H1 (cell line): Measurements from ENCODE around the gene PEPD. TPM values are rescaled to one million over a fixed set of nuclear protein-coding genes. Genes with fewer than 3 reads are reported as not detected.

ENCODE experiments used
- CTCF ChIA-PET: fragments of 300-600 bp; sonication (Branson Sonifier 250); formaldehyde crosslinking; loops from one replicate; lab custom pipeline; 2021; ENCODE audit not compliant: partially characterized antibody; lab: Charles Lee
- POLR2A ChIA-PET: fragments of 300-600 bp; sonication (Branson Sonifier 250); formaldehyde crosslinking; loops from one replicate; lab custom pipeline; 2021; ENCODE audit warnings: inconsistent platforms; ENCODE audit not compliant: partially characterized antibody; lab: Charles Lee
- DNase-seq, 2 experiments: peaks; one replicate each; pipeline versions ENCODE4 v3.0.0 to v3.0.0-alpha.2; 2010 to 2022; ENCODE audit warnings: low spot score in 2 of 2, low read depth in 1 of 2, mixed read lengths in 1 of 2
- FAIRE-seq: peaks from 2 replicates; lab custom pipeline; 2011; peaks lifted over from hg19 to GRCh38; lab: Jason Lieb, UNC
- H2AFZ ChIP-seq: 2 replicates; pipeline ENCODE4 v1.8.1; 2012; ENCODE audit warnings: low read length, inconsistent platforms
- H2AK5ac ChIP-seq: 2 replicates; pipeline ENCODE4 v1.6.1; 2013; ENCODE audit warnings: low read depth, low read length
- H2BK120ac ChIP-seq: replicated peaks from 2 replicates; pipeline ENCODE3; 2013; ENCODE audit warnings: low read depth, low read length, inconsistent platforms
- H2BK12ac ChIP-seq: 2 replicates; pipeline ENCODE4 v1.6.1; 2013; ENCODE audit warnings: low read depth, low read length
- H2BK15ac ChIP-seq: 2 replicates; pipeline ENCODE4 v1.6.1; 2013; ENCODE audit warnings: low read length
- H2BK20ac ChIP-seq: 2 replicates; pipeline ENCODE4 v1.6.1; 2013; ENCODE audit warnings: low read length
- H2BK5ac ChIP-seq: 2 replicates; pipeline ENCODE4 v1.6.1; 2013; ENCODE audit warnings: low read depth, low read length
- H3K14ac ChIP-seq: 2 replicates; pipeline ENCODE4 v1.6.1; 2013; ENCODE audit warnings: inconsistent platforms; ENCODE audit not compliant: insufficient read length
- H3K18ac ChIP-seq: 2 replicates; pipeline ENCODE4 v1.6.1; 2013; ENCODE audit warnings: low read length; ENCODE audit errors: extremely low read depth
- H3K23ac ChIP-seq: 2 replicates; pipeline ENCODE4 v1.6.1; 2013; ENCODE audit warnings: inconsistent platforms; ENCODE audit not compliant: insufficient read length
- H3K23me2 ChIP-seq: 2 replicates; pipeline ENCODE4 v1.6.1; 2013; ENCODE audit warnings: low read depth, low read length
- H3K27ac ChIP-seq: 2 replicates; pipeline ENCODE4 v1.6.1; 2011; ENCODE audit warnings: low read depth, low read length, inconsistent platforms
- H3K27me3 ChIP-seq, 4 experiments: replicated peaks in 1 of 4; 1 replicate in 1 of 4; 2 replicates in 3 of 4; pipeline versions ENCODE4 v1.6.1 to v1.8.1; 2011 to 2013; ENCODE audit warnings: low read length in 3 of 4, mild to moderate bottlenecking in 3 of 4, inconsistent platforms in 2 of 4, mixed read lengths in 2 of 4, moderate library complexity in 1 of 4; ENCODE audit not compliant: control insufficient read depth in 3 of 4, insufficient read depth in 3 of 4; ENCODE audit errors: extremely low read depth in 1 of 4
- H3K36me3 ChIP-seq, 4 experiments: 2 replicates each; pipeline versions ENCODE4 v1.6.1 to v1.8.1; 2011 to 2013; ENCODE audit warnings: mild to moderate bottlenecking in 4 of 4, low read length in 3 of 4, moderate library complexity in 2 of 4, control low read depth in 1 of 4, inconsistent platforms in 1 of 4; ENCODE audit not compliant: insufficient read depth in 4 of 4, control insufficient read depth in 2 of 4
- H3K4ac ChIP-seq: replicated peaks from 2 replicates; pipeline ENCODE3; 2013; ENCODE audit warnings: low read length, low read depth, mixed read lengths, inconsistent platforms; ENCODE audit not compliant: insufficient read length
- H3K4me1 ChIP-seq, 4 experiments: replicated peaks in 1 of 4; 1 replicate in 1 of 4; 2 replicates in 3 of 4; pipeline versions ENCODE4 v1.6.1 to v1.8.1; 2011 to 2013; ENCODE audit warnings: low read length in 3 of 4, inconsistent platforms in 2 of 4, mixed read lengths in 1 of 4; ENCODE audit not compliant: insufficient read depth in 4 of 4, control insufficient read depth in 3 of 4
- H3K4me2 ChIP-seq, 2 experiments: 2 replicates each; pipeline versions ENCODE4 v1.6.1 to v1.8.1; 2011 to 2013; ENCODE audit warnings: low read depth in 2 of 2, low read length in 2 of 2, control low read depth in 1 of 2, inconsistent platforms in 1 of 2, mild to moderate bottlenecking in 1 of 2; ENCODE audit not compliant: insufficient read depth in 1 of 2
- H3K4me3 ChIP-seq, 4 experiments: fragments of 200-600, 300-600 bp in 1 of 4; sonication (generic), shearing (Covaris generic), sonication (Bioruptor Twin) in 1 of 4; 2 replicates each; pipeline versions ENCODE4 v1.5.1 to v1.8.1; 2011 to 2016; ENCODE audit warnings: low read length in 4 of 4, low read depth in 3 of 4, control low read depth in 2 of 4, inconsistent platforms in 2 of 4, mild to moderate bottlenecking in 2 of 4, mixed read lengths in 1 of 4, moderate library complexity in 1 of 4; ENCODE audit not compliant: insufficient read depth in 2 of 4; ENCODE audit errors: extremely low read depth in 1 of 4
- H3K56ac ChIP-seq: replicated peaks from 2 replicates; pipeline ENCODE3; 2013; ENCODE audit warnings: low read depth, mild to moderate bottlenecking, mixed read lengths, low read length, inconsistent platforms; ENCODE audit not compliant: insufficient read length
- H3K79me1 ChIP-seq: 2 replicates; pipeline ENCODE4 v1.6.1; 2013; ENCODE audit warnings: low read depth, low read length, control low read depth
- H3K79me2 ChIP-seq, 2 experiments: 2 replicates each; pipeline versions ENCODE4 v1.6.1 to v1.8.1; 2012 to 2013; ENCODE audit warnings: low read length in 2 of 2, mild to moderate bottlenecking in 2 of 2, inconsistent platforms in 1 of 2; ENCODE audit not compliant: insufficient read depth in 2 of 2, control insufficient read depth in 1 of 2
- H3K9ac ChIP-seq, 4 experiments: replicated peaks in 1 of 4; 1 replicate in 1 of 4; 2 replicates in 3 of 4; pipeline versions ENCODE4 v1.6.1 to v1.8.1; 2011 to 2013; ENCODE audit warnings: low read depth in 3 of 4, low read length in 3 of 4, control low read depth in 2 of 4, mild to moderate bottlenecking in 2 of 4, moderate library complexity in 2 of 4, inconsistent platforms in 1 of 4; ENCODE audit errors: extremely low read depth in 1 of 4
- H3K9me3 ChIP-seq, 2 experiments: 2 replicates each; pipeline versions ENCODE4 v1.6.1 to v1.8.1; 2012 to 2013; ENCODE audit warnings: mild to moderate bottlenecking in 2 of 2, moderate library complexity in 2 of 2, control low read depth in 1 of 2, inconsistent platforms in 1 of 2, low read depth in 1 of 2, low read length in 1 of 2, mixed read lengths in 1 of 2; ENCODE audit not compliant: insufficient read depth in 2 of 2
- H4K20me1 ChIP-seq, 2 experiments: replicated peaks in 1 of 2; 2 replicates each; pipeline versions ENCODE3 to v1.8.1; 2011 to 2013; ENCODE audit warnings: inconsistent platforms in 2 of 2, low read length in 2 of 2, mild to moderate bottlenecking in 1 of 2; ENCODE audit not compliant: insufficient read depth in 2 of 2, control insufficient read depth in 1 of 2
- H4K5ac ChIP-seq: 2 replicates; pipeline ENCODE4 v1.6.1; 2013; ENCODE audit warnings: low read length, low read depth, mixed read lengths, inconsistent platforms; ENCODE audit not compliant: insufficient read length
- H4K8ac ChIP-seq: 2 replicates; pipeline ENCODE4 v1.8.0; 2013; ENCODE audit warnings: mild to moderate bottlenecking, moderate library complexity, low read length, inconsistent platforms; ENCODE audit not compliant: insufficient read depth; ENCODE audit errors: extremely low read depth
- H4K91ac ChIP-seq: replicated peaks from 2 replicates; pipeline ENCODE3; 2013; ENCODE audit warnings: low read length, mixed read lengths, inconsistent platforms; ENCODE audit not compliant: insufficient read length
- BRCA1 ChIP-seq: IDR thresholded peaks from 2 replicates; pipeline ENCODE4 v1.6.1; 2012; ENCODE audit warnings: low read depth, low read length, improper control_type of control experiment
- EZH2 ChIP-seq: fragments of 200-600 bp; sonication (generic); IDR thresholded peaks from 2 replicates; pipeline ENCODE4 v1.7.1; 2012; ENCODE audit warnings: low read depth, mild to moderate bottlenecking, moderate library complexity, low read length, inconsistent platforms; ENCODE audit not compliant: severe bottlenecking
- RXRA ChIP-seq: IDR thresholded peaks from 2 replicates; pipeline ENCODE4 v1.6.1; 2011; ENCODE audit warnings: low read depth, mild to moderate bottlenecking, low read length, moderate library complexity; ENCODE audit not compliant: insufficient read depth
- TCF12 ChIP-seq: IDR thresholded peaks from 2 replicates; pipeline ENCODE4 v1.6.1; 2011; ENCODE audit warnings: low read depth, mild to moderate bottlenecking, low read length
- WGBS, 2 experiments: shearing (Covaris generic) in 1 of 2; methylation state at CpG; one replicate each; pipeline versions ENCODE4 v1.1.6 to v1.1.7; 2013 to 2015; ENCODE audit warnings: low lambda C conversion rate in 2 of 2, mixed read lengths in 2 of 2, inconsistent platforms in 1 of 2, low coverage in 1 of 2, missing lambda C conversion rate in 1 of 2; ENCODE audit not compliant: insufficient replicate concordance in 2 of 2, insufficient coverage in 1 of 2, insufficient read length in 1 of 2; ENCODE audit errors: extremely low coverage in 1 of 2, missing lambda C conversion rate in 1 of 2; 5-methylcytosine and 5-hydroxymethylcytosine counted together
- polyA plus RNA-seq, 7 experiments: library from polyadenylated mRNA; depleted of rRNA in 3 of 7; stranded (reverse) in 5 of 7; unstranded in 2 of 7; fragments of >200 nt in 5 of 7; fragments of 200-250 nt in 2 of 7; gene quantifications; 1 replicate in 5 of 7; 2 replicates in 1 of 7; 4 replicates in 1 of 7; pipeline versions ENCODE4 v1.2.1 to v1.2.3, GENCODE V29; 2011 to 2013; ENCODE audit warnings: missing spikeins in 2 of 7, mixed read lengths in 2 of 7
- total RNA-seq: library from RNA; stranded (reverse); fragmentation: NEBNext Ultra II Directional; extraction: Animal tissue kit (Norgen Biotek cat#: 25700); gene quantifications from 2 replicates; pipeline ENCODE4 v1.2.1, GENCODE V29; 2021

The PEPD gene
- total and polyA plus RNA-seq, 2 of the 8 experiments (the other 6 are each of a cell fraction or from before 2014, with no cell fraction given), result 84.1 to 178 TPM

GRCh38 chr19:33412601-33413425 lies 108.8 kb downstream of the PEPD start:
- no peak for TF ChIP-seq RXRA
- TF ChIP-seq EZH2, result no peak
- no peak for TF ChIP-seq TCF12
- TF ChIP-seq BRCA1, result no peak
- H3K23me2 ChIP-seq, result no peaks in the 10 kb centered on the region

More at GRCh38 chr19:33412601-33413425, 108.8 kb downstream of the PEPD start:
- Histone ChIP-seq H2AK5ac (no peak overlapping the region), H3K14ac (no peak overlapping the region), H3K4me1 (no peaks in the 10 kb centered on the region; a peak in 1 of 7 replicates), H3K4me3 (no peak overlapping the region), H2BK120ac (no peak overlapping the region), H4K8ac (peak overlapping the region; percentile 66), H2BK20ac (no peak overlapping the region), H3K56ac (no peak overlapping the region), H3K27ac (no peak overlapping the region), H4K91ac (no peak overlapping the region), H2BK12ac (no peak overlapping the region), H3K4ac (no peak overlapping the region), H3K23ac (no peak overlapping the region), H4K5ac (no peak overlapping the region), H3K18ac (no peak overlapping the region), H2AFZ (no peak overlapping the region), H3K27me3 (no peaks in the 10 kb centered on the region; a peak in 1 of 7 replicates), H2BK5ac (peak overlapping the region; percentile 78; the same call in 1 of the 2 replicates), H3K4me2 (no peak overlapping the region), H2BK15ac (no peak overlapping the region), H3K36me3 (no peaks in the 10 kb centered on the region), H3K79me1 (0 out of 2 replicates have a peak, but pooled peaks cover 3% of the 10 kb centered on the region), H3K9me3 (no peaks in the 10 kb centered on the region), H3K79me2 (no peaks in the 10 kb centered on the region), H4K20me1 (peaks cover 6 to 16% of the 10 kb centered on the region in 2 experiments), H3K9ac (no peak overlapping the region)
- 89% methylated on average over 18 of the region's 18 CpGs; no CpG with 5 or more reads in 1 of the 2 experiments for WGBS, 2 experiments
- FAIRE-seq (no peak), DNase-seq (no peak)
- ChIA-PET CTCF (interaction anchor here (1.0 to 24.5 kb wide), 11 partner anchors 11 to 365 kb away, joined by 3 to 426 read pairs (median 4); no protein-coding TSS in a partner anchor), POLR2A (interaction anchor here (1.1 kb wide), 1 partner anchor 187 kb away, joined by 4 read pairs; the partner anchor contains the start of gene SLC7A10)
